GM12872 (cell line): Measurements from ENCODE around the gene STK10.

Experiments used
- CTCF ChIP-seq: IDR thresholded peaks from 3 replicates; pipeline ENCODE4 v1.5.1; 2011; ENCODE audit warnings: low read depth, mild to moderate bottlenecking, low read length, moderate library complexity; ENCODE audit not compliant: insufficient read depth

STK10 gene

GRCh38 chr5:172063463-172064235 is 124.4 kb downstream of the STK10 start:
- TF ChIP-seq CTCF, result no peak

- TF ChIP-seq CTCF, result peak; percentile 45
Observed at GRCh38 chr5:172059661-172060100, 128.3 kb downstream of the STK10 start.

- no peak for TF ChIP-seq CTCF
Observed at GRCh38 chr5:172058088-172058487, 129.9 kb downstream of the STK10 start.

GRCh38 chr5:172055996-172056395 is 132.0 kb downstream of the STK10 start:
- no peak for TF ChIP-seq CTCF

GRCh38 chr5:172055421-172055820 is 132.6 kb downstream of the STK10 start:
- TF ChIP-seq CTCF, result no peak

- TF ChIP-seq CTCF, result no peak
Observed at GRCh38 chr5:172054611-172055153, 133.3 kb downstream of the STK10 start.

- no peak for TF ChIP-seq CTCF
Observed at GRCh38 chr5:172052450-172053236, 135.4 kb downstream of the STK10 start.
